ENCODE data around the gene NF1.

DNA sequence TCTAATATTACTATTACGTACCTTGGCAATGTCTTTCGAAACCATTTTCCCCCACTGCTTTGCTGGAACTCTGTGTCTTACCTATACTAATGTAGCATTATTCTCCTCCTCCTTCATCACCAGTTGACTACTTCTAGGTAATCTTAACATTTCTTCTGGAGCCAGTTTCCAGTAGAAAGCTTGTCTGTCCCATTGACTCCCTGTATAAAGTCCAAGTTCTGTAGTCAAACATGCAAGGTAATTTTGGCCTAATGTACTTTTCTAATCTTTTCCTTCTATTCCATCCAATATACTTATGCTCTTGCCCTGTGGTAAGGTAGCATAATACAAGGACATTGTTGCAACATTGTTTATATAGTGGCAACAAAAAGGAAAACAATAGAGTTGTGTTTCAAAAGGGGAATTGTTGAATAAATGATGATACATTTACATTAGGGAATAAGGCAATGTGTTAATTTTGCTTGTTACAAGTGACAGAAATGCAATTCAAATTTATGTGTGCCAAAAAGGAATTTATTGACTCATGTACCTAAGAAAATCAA, 174.3 kb downstream of the NF1 start:
- TF ChIP-seq POLR2AphosphoS5 (IDR thresholded peaks at IDR 0.05; ENCODE audit: low read depth, low read length) (no peak), TAF1 (IDR thresholded peaks at IDR 0.05; ENCODE audit: borderline replicate concordance, insufficient read depth, low read length) (no peak), SIN3A (IDR thresholded peaks at IDR 0.05; ENCODE audit: borderline replicate concordance, insufficient read depth, low read length) (no peak), FOXP2 (optimal IDR thresholded peaks at IDR 0.05; ENCODE audit: borderline replicate concordance, extremely low read depth, extremely low read length, insufficient read depth) (no peak)
- TF ChIP-seq, protein P1, sequence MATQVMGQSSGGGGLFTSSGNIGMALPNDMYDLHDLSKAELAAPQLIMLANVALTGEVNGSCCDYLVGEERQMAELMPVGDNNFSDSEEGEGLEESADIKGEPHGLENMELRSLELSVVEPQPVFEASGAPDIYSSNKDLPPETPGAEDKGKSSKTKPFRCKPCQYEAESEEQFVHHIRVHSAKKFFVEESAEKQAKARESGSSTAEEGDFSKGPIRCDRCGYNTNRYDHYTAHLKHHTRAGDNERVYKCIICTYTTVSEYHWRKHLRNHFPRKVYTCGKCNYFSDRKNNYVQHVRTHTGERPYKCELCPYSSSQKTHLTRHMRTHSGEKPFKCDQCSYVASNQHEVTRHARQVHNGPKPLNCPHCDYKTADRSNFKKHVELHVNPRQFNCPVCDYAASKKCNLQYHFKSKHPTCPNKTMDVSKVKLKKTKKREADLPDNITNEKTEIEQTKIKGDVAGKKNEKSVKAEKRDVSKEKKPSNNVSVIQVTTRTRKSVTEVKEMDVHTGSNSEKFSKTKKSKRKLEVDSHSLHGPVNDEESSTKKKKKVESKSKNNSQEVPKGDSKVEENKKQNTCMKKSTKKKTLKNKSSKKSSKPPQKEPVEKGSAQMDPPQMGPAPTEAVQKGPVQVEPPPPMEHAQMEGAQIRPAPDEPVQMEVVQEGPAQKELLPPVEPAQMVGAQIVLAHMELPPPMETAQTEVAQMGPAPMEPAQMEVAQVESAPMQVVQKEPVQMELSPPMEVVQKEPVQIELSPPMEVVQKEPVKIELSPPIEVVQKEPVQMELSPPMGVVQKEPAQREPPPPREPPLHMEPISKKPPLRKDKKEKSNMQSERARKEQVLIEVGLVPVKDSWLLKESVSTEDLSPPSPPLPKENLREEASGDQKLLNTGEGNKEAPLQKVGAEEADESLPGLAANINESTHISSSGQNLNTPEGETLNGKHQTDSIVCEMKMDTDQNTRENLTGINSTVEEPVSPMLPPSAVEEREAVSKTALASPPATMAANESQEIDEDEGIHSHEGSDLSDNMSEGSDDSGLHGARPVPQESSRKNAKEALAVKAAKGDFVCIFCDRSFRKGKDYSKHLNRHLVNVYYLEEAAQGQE (IDR thresholded peaks at IDR 0.05; ENCODE audit: insufficient read depth in 1 of 2, low read depth in 2 of 2, low read length in 2 of 2), result no peak
